Peyer's patch (tissue), 4 donors: ENCODE data around the gene CPSF4. TPM values are rescaled to one million over a fixed set of nuclear protein-coding genes. Genes with fewer than 3 reads are reported as not detected.

Experiments
- DNase-seq, 3 donors: peaks; one replicate each; pipeline ENCODE4 v3.0.0-alpha.2; 2017 to 2019
- H3K27ac ChIP-seq, 4 donors: fragments of 200-600 bp; sonication (generic); one replicate each; pipeline ENCODE4 v1.5.1; 2016 to 2019
- H3K27me3 ChIP-seq, 2 donors: fragments of 200-600 bp; sonication (generic); one replicate each; pipeline ENCODE4 v1.5.1; 2019
- H3K36me3 ChIP-seq, 3 donors: fragments of 200-600 bp; sonication (generic); one replicate each; pipeline ENCODE4 v1.5.1; 2016 to 2019
- H3K4me1 ChIP-seq, 4 donors: fragments of 200-600 bp; sonication (generic); one replicate each; pipeline ENCODE4 v1.5.1; 2016 to 2019
- H3K4me3 ChIP-seq, 4 donors: fragments of 200-600 bp; sonication (generic); 1 replicate in 3 of 4; 2 replicates in 1 of 4; pipeline ENCODE4 v1.5.1; 2016 to 2019; ENCODE audit warnings: mild to moderate bottlenecking in 1 of 4
- H3K9me3 ChIP-seq, 4 donors: fragments of 200-600 bp; sonication (generic); one replicate each; pipeline ENCODE4 v1.5.1; 2016 to 2019; ENCODE audit warnings: mild to moderate bottlenecking in 1 of 4
- CTCF ChIP-seq, 6 experiments: fragments of 450-650 bp in 4 of 6; fragments of 200-600 bp in 2 of 6; sonication (generic) in 1 of 6; IDR thresholded peaks; one replicate each; pipeline ENCODE4 v1.5.1; 2017 to 2019; ENCODE audit warnings: antibody characterized with exemption in 6 of 6, mild to moderate bottlenecking in 3 of 6, moderate library complexity in 1 of 6
- POLR2A ChIP-seq, 2 donors: fragments of 450-650 bp; IDR thresholded peaks; one replicate each; pipeline ENCODE4 v1.5.1; 2017; ENCODE audit warnings: antibody characterized with exemption in 2 of 2, mild to moderate bottlenecking in 2 of 2, moderate library complexity in 2 of 2
- total RNA-seq, 4 donors: library from RNA; depleted of rRNA; stranded (reverse); fragments of >200 nt; gene quantifications; one replicate each; pipeline ENCODE4 v1.1.0, GENCODE V29; 2016

The CPSF4 gene
- total RNA-seq, 4 donors from 2014 or later, result 21.4 to 42.2 (median 35.5) TPM

DNA sequence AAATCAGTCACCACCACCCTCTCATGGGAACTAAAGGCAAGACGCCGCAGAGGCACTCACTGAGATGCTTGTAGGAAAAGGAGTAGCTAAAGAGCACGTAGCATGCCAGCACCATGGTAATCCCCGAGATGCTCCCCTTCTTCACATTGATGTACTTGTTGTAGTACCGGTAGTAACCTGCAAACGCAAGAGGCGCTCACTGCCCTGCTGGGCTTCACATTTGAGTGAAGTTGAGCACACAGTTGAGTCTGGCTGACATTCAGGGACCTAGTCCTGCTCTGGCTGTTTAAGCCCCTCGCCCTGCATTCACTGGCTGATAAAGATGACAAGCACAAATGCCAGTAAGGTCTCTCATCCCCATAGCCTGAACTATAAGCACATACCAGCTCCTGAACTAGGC, 20.3 kb downstream of the CPSF4 start:
- peaks cover 0 to 70% (median 0%) of the 10 kb centered on the region in 3 donors for H3K36me3 ChIP-seq
- no peak for DNase-seq

DNA sequence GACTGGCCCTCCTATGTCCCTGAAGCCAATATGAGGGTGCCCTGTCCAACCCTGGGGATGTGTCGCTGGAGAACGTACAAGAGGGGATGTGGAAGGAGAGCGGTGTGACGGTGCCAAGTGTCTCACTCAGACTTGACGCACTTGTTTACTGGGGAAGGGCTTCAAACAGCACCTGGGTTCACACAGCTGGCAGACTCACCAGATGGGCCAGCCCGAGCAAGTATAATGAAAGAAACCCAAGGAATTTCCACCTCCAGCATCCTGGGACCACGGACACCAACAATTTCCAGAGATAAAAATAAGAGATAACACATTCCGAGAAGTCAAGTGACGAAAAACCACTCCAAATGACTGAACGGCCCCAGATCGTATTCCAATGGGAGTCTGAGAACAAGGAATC, 21.9 kb downstream of the CPSF4 start:
- DNase-seq, result no peak
- peaks cover 0 to 27% (median 4%) of the 10 kb centered on the region in 4 donors for H3K4me1 ChIP-seq
- H3K27me3 ChIP-seq, result no peaks in the 10 kb centered on the region
- no peak for TF ChIP-seq CTCF (IDR thresholded peaks at IDR 0.05)
- no peak for TF ChIP-seq POLR2A (IDR thresholded peaks at IDR 0.05)
- no peak overlapping the region for H3K27ac ChIP-seq
- peaks cover 0 to 65% (median 0%) of the 10 kb centered on the region in 3 donors for H3K36me3 ChIP-seq
- H3K9me3 ChIP-seq, result no peaks in the 10 kb centered on the region
- no peak overlapping the region for H3K4me3 ChIP-seq

More for the DNA sequence above, 20.3 kb downstream of the CPSF4 start:
- Histone ChIP-seq H3K9me3 (no peaks in the 10 kb centered on the region), H3K27me3 (no peaks in the 10 kb centered on the region), H3K4me3 (no peak overlapping the region), H3K27ac (no peak overlapping the region), H3K4me1 (peaks cover 0 to 15% (median 0%) of the 10 kb centered on the region in 4 donors)
- TF ChIP-seq CTCF (IDR thresholded peaks at IDR 0.05) (peak in 3 of 6 experiments; percentile 9 to 39 (median 31)), POLR2A (IDR thresholded peaks at IDR 0.05) (no peak)

DNA sequence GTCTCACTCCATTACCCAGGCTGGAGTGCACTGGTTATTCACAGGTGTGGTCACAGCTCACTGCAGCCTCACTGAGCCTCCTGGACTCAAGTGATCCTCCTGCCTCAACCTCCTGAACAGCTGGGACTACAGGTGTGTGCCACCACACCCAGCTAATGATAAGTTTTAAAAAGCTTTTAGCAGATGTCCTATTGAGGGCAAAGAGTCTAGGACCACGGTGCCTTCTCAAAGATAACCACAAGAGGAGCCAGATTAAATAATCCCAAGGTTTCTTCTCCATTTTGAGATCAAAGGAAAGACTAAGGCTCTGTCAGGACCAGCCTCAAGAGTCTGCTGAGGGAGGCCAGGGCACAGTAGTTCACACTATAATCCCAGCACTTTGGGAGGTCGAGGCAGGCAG, 22.5 kb downstream of the CPSF4 start:
- Histone ChIP-seq H3K27ac (no peak overlapping the region), H3K36me3 (peaks cover 0 to 59% (median 0%) of the 10 kb centered on the region in 3 donors), H3K9me3 (no peaks in the 10 kb centered on the region), H3K4me1 (peaks cover 0 to 27% (median 4%) of the 10 kb centered on the region in 4 donors), H3K27me3 (no peaks in the 10 kb centered on the region), H3K4me3 (no peak overlapping the region)
- no peak for DNase-seq
- no peak for TF ChIP-seq POLR2A (IDR thresholded peaks at IDR 0.05)
- TF ChIP-seq CTCF (IDR thresholded peaks at IDR 0.05), result no peak

DNA sequence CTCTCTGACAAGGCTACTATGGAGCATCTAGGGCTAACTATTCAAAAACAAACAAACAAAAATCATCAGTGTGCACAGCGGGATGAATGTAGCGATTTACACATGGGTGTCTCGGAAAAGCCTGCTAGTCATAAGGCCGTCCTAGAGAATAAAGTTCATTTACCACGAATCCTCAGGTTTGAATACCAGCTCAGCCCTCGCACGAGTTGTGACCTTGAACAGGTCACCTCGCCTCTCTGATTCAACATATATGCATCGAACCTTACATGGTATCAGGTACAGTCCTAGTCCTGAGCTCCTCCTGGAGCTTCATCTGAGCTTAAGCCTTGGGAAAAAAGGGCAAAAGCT, 26.7 kb downstream of the CPSF4 start:
- H3K36me3 ChIP-seq, result peaks cover 0 to 20% (median 0%) of the 10 kb centered on the region in 3 donors
- DNase-seq, result no peak
- H3K4me1 ChIP-seq, result peaks cover 0 to 27% (median 4%) of the 10 kb centered on the region in 4 donors
- no peaks in the 10 kb centered on the region for H3K9me3 ChIP-seq
- H3K27ac ChIP-seq, result peak overlapping the region; percentile 81 to 89 (median 88)
- TF ChIP-seq POLR2A (IDR thresholded peaks at IDR 0.05) (no peak), CTCF (IDR thresholded peaks at IDR 0.05) (no peak)
- no peaks in the 10 kb centered on the region for H3K27me3 ChIP-seq
- H3K4me3 ChIP-seq, result peak overlapping the region; percentile 80 to 96 (median 88)

DNA sequence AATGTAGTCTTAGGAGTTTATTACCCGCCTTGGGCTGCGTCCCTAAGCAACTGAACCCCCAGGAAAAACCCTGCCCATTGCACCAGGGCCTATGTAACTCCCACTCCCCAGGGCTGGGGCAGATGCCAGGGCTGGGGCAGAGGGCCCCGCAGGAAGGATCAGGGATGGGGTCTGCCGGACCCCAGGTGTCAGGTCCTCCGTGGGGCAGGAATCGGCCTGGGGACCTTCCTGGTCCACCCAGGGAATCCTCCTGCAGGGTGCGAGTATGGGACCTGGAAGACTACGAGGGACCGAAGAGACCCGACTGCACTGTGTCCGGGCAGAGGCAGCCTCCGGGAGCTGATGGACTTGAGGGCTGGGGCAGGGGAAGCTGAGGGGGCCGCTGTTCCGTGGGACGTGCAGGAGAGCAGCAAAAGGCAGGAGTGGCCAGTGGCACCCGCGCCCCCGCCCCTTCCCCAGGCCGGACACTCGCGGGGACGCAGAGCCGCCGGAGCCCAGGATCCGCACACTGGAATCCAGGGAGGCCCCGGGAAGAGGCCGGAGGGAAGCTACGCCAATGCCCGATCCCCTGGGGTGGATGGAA, 29.7 kb downstream of the CPSF4 start:
- no peak for TF ChIP-seq CTCF (IDR thresholded peaks at IDR 0.05)
- no peak for TF ChIP-seq POLR2A (IDR thresholded peaks at IDR 0.05)
- Histone ChIP-seq H3K36me3 (peaks cover 0 to 9% (median 0%) of the 10 kb centered on the region in 3 donors), H3K27ac (no peak overlapping the region), H3K9me3 (no peaks in the 10 kb centered on the region), H3K4me1 (peaks cover 0 to 20% (median 6%) of the 10 kb centered on the region in 4 donors), H3K4me3 (no peak overlapping the region), H3K27me3 (no peaks in the 10 kb centered on the region)
- no peak for DNase-seq
